ENCODE data around the gene NAPSA. TPM values are rescaled to one million over a fixed set of nuclear protein-coding genes. Genes with fewer than 3 reads are reported as not detected.
"Not testable (repeated sequence)": the region's sequence is repeated elsewhere in the genome, so short reads cannot be mapped to it uniquely, and the experiment has no call there.

The NAPSA gene
- total and polyA plus RNA-seq, 7 donors, result 0.55 to 2.4 (median 0.95) TPM; not detected in 2

GRCh38 chr19:50356691-50357177 lies 8.7 kb downstream of the NAPSA start:
- intact Hi-C loops (cut with DNase I), result loop anchor here (1.0 to 10.0 kb wide), 3 partner anchors 59 to 568 kb away; no protein-coding TSS in a partner anchor
- DNase-seq, result no peak
- Histone ChIP-seq H3K4me3 (peak overlapping the region in 1 of 4 donors; percentile 43), H3K27me3 (no peaks in the 10 kb centered on the region), H3K4me1 (peaks cover 0 to 15% (median 10%) of the 10 kb centered on the region in 4 donors), H3K36me3 (no peaks in the 10 kb centered on the region), H3K9me3 (no peaks in the 10 kb centered on the region), H3K27ac (peak overlapping the region in 3 of 4 donors; percentile 78 to 84 (median 81))
- no peak for TF ChIP-seq POLR2AphosphoS5 (IDR thresholded peaks at IDR 0.05)
- no peak for TF ChIP-seq POLR2A (IDR thresholded peaks at IDR 0.05)
- TF ChIP-seq EP300 (IDR thresholded peaks at IDR 0.05), result no peak
- TF ChIP-seq, protein P1, sequence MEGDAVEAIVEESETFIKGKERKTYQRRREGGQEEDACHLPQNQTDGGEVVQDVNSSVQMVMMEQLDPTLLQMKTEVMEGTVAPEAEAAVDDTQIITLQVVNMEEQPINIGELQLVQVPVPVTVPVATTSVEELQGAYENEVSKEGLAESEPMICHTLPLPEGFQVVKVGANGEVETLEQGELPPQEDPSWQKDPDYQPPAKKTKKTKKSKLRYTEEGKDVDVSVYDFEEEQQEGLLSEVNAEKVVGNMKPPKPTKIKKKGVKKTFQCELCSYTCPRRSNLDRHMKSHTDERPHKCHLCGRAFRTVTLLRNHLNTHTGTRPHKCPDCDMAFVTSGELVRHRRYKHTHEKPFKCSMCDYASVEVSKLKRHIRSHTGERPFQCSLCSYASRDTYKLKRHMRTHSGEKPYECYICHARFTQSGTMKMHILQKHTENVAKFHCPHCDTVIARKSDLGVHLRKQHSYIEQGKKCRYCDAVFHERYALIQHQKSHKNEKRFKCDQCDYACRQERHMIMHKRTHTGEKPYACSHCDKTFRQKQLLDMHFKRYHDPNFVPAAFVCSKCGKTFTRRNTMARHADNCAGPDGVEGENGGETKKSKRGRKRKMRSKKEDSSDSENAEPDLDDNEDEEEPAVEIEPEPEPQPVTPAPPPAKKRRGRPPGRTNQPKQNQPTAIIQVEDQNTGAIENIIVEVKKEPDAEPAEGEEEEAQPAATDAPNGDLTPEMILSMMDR (IDR thresholded peaks at IDR 0.05), result no peak
- WGBS, 2 donors, result 36% methylated on average over 13 of the region's 13 CpGs

GRCh38 chr19:50353487-50353880 lies 12.0 kb downstream of the NAPSA start:
- not testable (repeated sequence) for H3K4me3 ChIP-seq, H3K36me3 ChIP-seq, H3K27ac ChIP-seq, H3K27me3 ChIP-seq, H3K9me3 ChIP-seq, DNase-seq
- intact Hi-C loops (cut with DNase I), result loop anchor here (10.0 kb wide), 1 partner anchor 571 kb away; no protein-coding TSS in a partner anchor
- WGBS, 2 donors, result 87 to 95% methylated on average over 7 of the region's 7 CpGs
- peaks cover 0 to 11% (median 8%) of the 10 kb centered on the region in 4 donors for H3K4me1 ChIP-seq

DNA sequence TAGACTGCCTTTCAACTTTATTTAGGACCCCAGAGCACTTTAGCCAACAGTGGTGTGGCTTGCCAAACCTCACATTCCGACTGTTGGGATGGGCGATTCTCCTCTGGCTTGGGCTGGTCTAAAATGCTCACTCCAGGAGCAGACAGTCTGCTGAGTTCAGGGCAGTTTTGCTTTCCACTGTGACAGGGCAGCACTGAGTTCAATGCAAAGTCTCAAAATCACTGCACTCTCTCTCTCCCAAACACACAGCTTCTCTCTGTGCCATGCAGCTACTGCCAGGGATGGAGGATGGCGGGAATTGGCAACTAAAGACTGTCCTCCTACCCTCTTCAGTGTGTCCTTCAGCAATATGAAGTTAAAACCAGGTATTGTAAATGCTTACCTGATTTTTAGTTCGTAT lies 13.2 kb downstream of the NAPSA start:
- H3K4me1 ChIP-seq, result peaks cover 0 to 1% (median under 1%) of the 10 kb centered on the region in 4 donors
- H3K9me3 ChIP-seq, result no peaks in the 10 kb centered on the region
- TF ChIP-seq EP300 (IDR thresholded peaks at IDR 0.05), result no peak
- TF ChIP-seq POLR2A (IDR thresholded peaks at IDR 0.05), result no peak
- TF ChIP-seq, protein P1 (IDR thresholded peaks at IDR 0.05), result no peak
- TF ChIP-seq POLR2AphosphoS5 (IDR thresholded peaks at IDR 0.05), result no peak
- H3K27me3 ChIP-seq, result no peaks in the 10 kb centered on the region
- no peak overlapping the region for H3K27ac ChIP-seq
- WGBS, 2 donors, result 51 to 78% methylated on average over 4 of the region's 4 CpGs
- no peak overlapping the region for H3K4me3 ChIP-seq
- intact Hi-C loops (cut with DNase I), result loop anchor here (10.0 kb wide), 1 partner anchor 573 kb away; no protein-coding TSS in a partner anchor
- no peak for DNase-seq
- H3K36me3 ChIP-seq, result no peaks in the 10 kb centered on the region

- TF ChIP-seq POLR2A (IDR thresholded peaks at IDR 0.05) (no peak), EP300 (IDR thresholded peaks at IDR 0.05) (no peak), POLR2AphosphoS5 (IDR thresholded peaks at IDR 0.05) (no peak)
- TF ChIP-seq, protein P1 (IDR thresholded peaks at IDR 0.05), result no peak
- DNase-seq, result no peak
- H3K4me3 ChIP-seq, result no peak overlapping the region
- H3K36me3 ChIP-seq, result no peaks in the 10 kb centered on the region
- H3K9me3 ChIP-seq, result peaks cover 0 to 5% (median 2%) of the 10 kb centered on the region in 4 donors
- intact Hi-C loops (cut with DNase I), result loop anchor here (10.0 kb wide), 1 partner anchor 575 kb away; no protein-coding TSS in a partner anchor
- no peaks in the 10 kb centered on the region for H3K27me3 ChIP-seq
- H3K4me1 ChIP-seq, result no peaks in the 10 kb centered on the region
- WGBS, 2 donors, result 72 to 75% methylated on average over 22 of the region's 22 CpGs
- no peak overlapping the region for H3K27ac ChIP-seq
Observed at GRCh38 chr19:50349277-50350057, 16.0 kb downstream of the NAPSA start.

DNA sequence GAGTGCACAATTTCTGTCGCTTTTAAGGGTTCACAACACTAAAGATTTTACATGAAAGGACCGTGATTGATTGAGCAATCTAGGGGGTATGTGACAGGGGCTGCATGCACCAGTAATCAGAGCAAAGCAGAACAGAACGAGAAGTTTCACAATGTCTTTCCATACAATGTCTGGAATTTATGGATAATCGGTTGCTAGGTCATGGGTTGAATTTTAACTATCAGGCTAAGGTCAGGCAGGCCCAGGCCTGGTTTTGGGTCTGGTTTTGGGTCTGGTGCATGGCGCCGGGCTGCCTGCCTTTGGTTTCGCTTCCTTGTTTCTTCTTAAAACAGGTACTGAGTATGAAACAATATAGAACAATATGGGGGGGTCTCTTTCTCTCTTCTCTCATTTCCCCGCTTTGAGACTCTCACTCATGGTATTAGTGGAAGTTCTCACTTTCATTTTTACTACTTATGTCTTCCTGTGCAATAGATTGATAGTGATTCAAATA lies 18.3 kb downstream of the NAPSA start:
- intact Hi-C loops (cut with DNase I); H3K9me3 ChIP-seq; H3K4me3 ChIP-seq; H3K27ac ChIP-seq; DNase-seq; H3K36me3 ChIP-seq; H3K27me3 ChIP-seq; H3K4me1 ChIP-seq: not testable (repeated sequence)
- 52 to 81% methylated on average over 8 of the region's 8 CpGs for WGBS, 2 donors

All from sigmoid colon (tissue), 7 donors.